ENCODE data around the gene SLC35A3.

Gene SLC35A3

GRCh38 chr1:99964806-99965205 lies 5.0 kb upstream of the SLC35A3 start:
- Histone ChIP-seq H3K4me3 (ENCODE audit: low read length, poor library complexity, severe bottlenecking) (no peak overlapping the region), H3K4me1 (ENCODE audit: insufficient read depth, low read length, poor library complexity, severe bottlenecking) (peaks cover 13% of the 10 kb centered on the region), H3F3A (ENCODE audit: low read depth) (no peaks in the 10 kb centered on the region), H3K27me3 (ENCODE audit: insufficient read depth, low read length, poor library complexity, severe bottlenecking) (no peaks in the 10 kb centered on the region), H3K9me2 (replicated peaks; ENCODE audit: low read depth, low read length) (no peaks in the 10 kb centered on the region), H2AFZ (ENCODE audit: low read length) (peak overlapping the region; percentile 56), H3K9ac (ENCODE audit: low read depth, low read length, poor library complexity, severe bottlenecking) (no peak overlapping the region), H3K79me2 (ENCODE audit: insufficient read depth, low read length) (no peaks in the 10 kb centered on the region), H3K4me2 (ENCODE audit: low read depth, low read length, poor library complexity, severe bottlenecking) (no peak overlapping the region), H3K36me3 (ENCODE audit: insufficient read depth, low read length) (no peaks in the 10 kb centered on the region), H3K9me3 (ENCODE audit: insufficient read depth, low read depth, low read length) (no peaks in the 10 kb centered on the region), H4K20me1 (ENCODE audit: insufficient read depth, low read length, poor library complexity, severe bottlenecking) (no peaks in the 10 kb centered on the region)
- no peak for TF ChIP-seq CTCF (conservative IDR thresholded peaks at IDR 0.05; ENCODE audit: low read length)
- no peak for TF ChIP-seq EZH2phosphoT487 (IDR thresholded peaks at IDR 0.05; ENCODE audit: borderline replicate concordance)

DNA sequence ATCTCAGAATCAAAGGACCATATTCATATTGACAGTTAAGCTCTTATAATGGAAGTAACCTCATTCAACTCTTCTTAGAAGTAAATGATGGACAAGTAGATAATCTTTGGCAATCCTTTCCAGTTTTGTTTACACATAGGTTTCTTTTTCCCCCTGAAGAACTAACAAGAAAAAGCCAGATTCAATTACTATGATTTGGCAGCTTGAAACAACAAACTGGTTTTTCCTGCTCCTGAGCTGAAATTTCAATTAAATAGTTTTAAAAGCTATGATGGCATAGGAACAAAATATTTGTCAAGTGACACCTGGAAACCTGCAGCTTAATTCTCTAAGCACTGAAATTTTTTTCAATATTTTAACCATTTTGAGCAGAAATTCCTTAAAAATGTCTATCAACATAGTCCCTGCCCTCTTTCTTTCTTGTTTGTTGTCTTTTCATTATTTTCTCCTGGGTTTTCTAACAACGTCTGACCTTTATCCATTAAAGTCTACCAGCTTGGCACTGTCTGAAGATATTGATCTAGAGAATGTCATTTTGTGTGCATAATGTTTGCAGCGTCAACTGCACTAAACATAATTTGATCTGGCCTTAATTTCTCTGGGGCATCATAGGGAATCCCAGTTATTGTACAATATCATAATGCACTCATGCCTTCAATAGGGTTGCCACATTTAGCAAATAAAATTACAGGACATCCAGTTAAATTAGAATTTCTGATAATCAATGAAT lies 4.0 kb upstream of the SLC35A3 start:
- Histone ChIP-seq H3K9me3 (ENCODE audit: insufficient read depth, low read depth, low read length) (no peaks in the 10 kb centered on the region), H3K36me3 (ENCODE audit: insufficient read depth, low read length) (no peaks in the 10 kb centered on the region), H3K27me3 (ENCODE audit: insufficient read depth, low read length, poor library complexity, severe bottlenecking) (no peaks in the 10 kb centered on the region), H3K4me2 (ENCODE audit: low read depth, low read length, poor library complexity, severe bottlenecking) (no peak overlapping the region), H4K20me1 (ENCODE audit: insufficient read depth, low read length, poor library complexity, severe bottlenecking) (peaks cover 2% of the 10 kb centered on the region), H3K4me3 (ENCODE audit: low read length, poor library complexity, severe bottlenecking) (no peak overlapping the region), H2AFZ (ENCODE audit: low read length) (0 out of 2 replicates have a peak overlapping the region, but pooled peaks have one; percentile 56), H3K4me1 (ENCODE audit: insufficient read depth, low read length, poor library complexity, severe bottlenecking) (peaks cover 17% of the 10 kb centered on the region), H3F3A (ENCODE audit: low read depth) (no peaks in the 10 kb centered on the region), H3K9me2 (replicated peaks; ENCODE audit: low read depth, low read length) (no peaks in the 10 kb centered on the region), H3K79me2 (ENCODE audit: insufficient read depth, low read length) (peaks cover 8% of the 10 kb centered on the region), H3K9ac (ENCODE audit: low read depth, low read length, poor library complexity, severe bottlenecking) (no peak overlapping the region)
- TF ChIP-seq EZH2phosphoT487 (IDR thresholded peaks at IDR 0.05; ENCODE audit: borderline replicate concordance) (no peak), CTCF (conservative IDR thresholded peaks at IDR 0.05; ENCODE audit: low read length) (no peak)

DNA sequence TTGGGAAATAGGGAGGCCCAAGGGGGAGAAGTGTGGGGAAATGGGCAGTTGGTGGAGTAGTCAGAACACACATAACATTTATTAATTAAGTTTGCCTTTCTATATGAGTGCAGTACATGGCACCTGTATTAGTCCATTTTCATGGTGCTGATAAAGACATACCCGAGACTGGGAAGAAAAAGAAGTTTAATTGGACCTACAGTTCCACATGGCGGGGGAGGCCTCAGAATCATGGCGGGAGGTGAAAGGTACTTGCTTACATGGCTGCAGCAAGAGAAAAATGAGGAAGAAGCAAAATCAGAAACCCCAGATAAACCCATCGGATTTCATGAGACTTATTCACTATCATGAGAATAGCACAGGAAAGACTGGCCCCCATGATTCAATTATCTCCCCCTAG lies 1.6 kb upstream of the SLC35A3 start:
- TF ChIP-seq EZH2phosphoT487 (IDR thresholded peaks at IDR 0.05; ENCODE audit: borderline replicate concordance) (no peak), CTCF (conservative IDR thresholded peaks at IDR 0.05; ENCODE audit: low read length) (no peak)
- H3K9me2 ChIP-seq (replicated peaks; ENCODE audit: low read depth, low read length): no peaks in the 10 kb centered on the region
- H3K4me2 ChIP-seq (ENCODE audit: low read depth, low read length, poor library complexity, severe bottlenecking): no peak overlapping the region
- peaks cover 33% of the 10 kb centered on the region for H3K4me1 ChIP-seq (ENCODE audit: insufficient read depth, low read length, poor library complexity, severe bottlenecking)
- peaks cover 9% of the 10 kb centered on the region for H4K20me1 ChIP-seq (ENCODE audit: insufficient read depth, low read length, poor library complexity, severe bottlenecking)
- no peaks in the 10 kb centered on the region for H3K36me3 ChIP-seq (ENCODE audit: insufficient read depth, low read length)
- H3K9me3 ChIP-seq (ENCODE audit: insufficient read depth, low read depth, low read length): no peaks in the 10 kb centered on the region
- no peak overlapping the region for H3K4me3 ChIP-seq (ENCODE audit: low read length, poor library complexity, severe bottlenecking)
- H3K9ac ChIP-seq (ENCODE audit: low read depth, low read length, poor library complexity, severe bottlenecking): no peak overlapping the region
- H3K27me3 ChIP-seq (ENCODE audit: insufficient read depth, low read length, poor library complexity, severe bottlenecking): no peaks in the 10 kb centered on the region
- H3K79me2 ChIP-seq (ENCODE audit: insufficient read depth, low read length): peaks cover 30% of the 10 kb centered on the region
- H3F3A ChIP-seq (ENCODE audit: low read depth): no peaks in the 10 kb centered on the region
- no peak overlapping the region for H2AFZ ChIP-seq (ENCODE audit: low read length)
